Testis (tissue), 5 donors: ENCODE data around the gene TXNRD1. TPM values are rescaled to one million over a fixed set of nuclear protein-coding genes. Genes with fewer than 3 reads are reported as not detected.

Experiments used
- DNase-seq: peaks from one replicate; pipeline ENCODE4 v3.0.0-alpha.2; 2019
- H3K27ac ChIP-seq, 2 donors: fragments of 200-600 bp; sonication (generic); one replicate each; pipeline ENCODE4 v1.5.1; 2019
- H3K27me3 ChIP-seq: fragments of 200-600 bp; sonication (generic); one replicate; pipeline ENCODE4 v1.5.1; 2019
- H3K36me3 ChIP-seq: fragments of 200-600 bp; sonication (generic); one replicate; pipeline ENCODE4 v1.5.1; 2017; ENCODE audit warnings: low read depth; ENCODE audit errors: missing control alignments
- H3K4me1 ChIP-seq: fragments of 200-600 bp; sonication (generic); one replicate; pipeline ENCODE4 v1.5.1; 2019
- H3K4me3 ChIP-seq, 2 donors: fragments of 200-600 bp; sonication (generic); one replicate each; pipeline ENCODE4 v1.5.1; 2017 to 2019
- H3K9me3 ChIP-seq: fragments of 200-600 bp; sonication (generic); one replicate; pipeline ENCODE4 v1.5.1; 2017
- POLR2A ChIP-seq: fragments of 450-650 bp; IDR thresholded peaks from one replicate; pipeline ENCODE4 v1.6.1; 2017; ENCODE audit warnings: antibody characterized with exemption, mild to moderate bottlenecking, moderate library complexity
- WGBS, 2 donors: methylation state at CpG; one replicate each; pipeline ENCODE4 v1.1.5; 2018; 5-methylcytosine and 5-hydroxymethylcytosine counted together
- intact Hi-C: fragments of 100-400 bp; cut with DNase I; formaldehyde crosslinking; loops from one replicate; pipeline ENCODE4 v1.15.1; 2023; ENCODE audit warnings: low total_unique reads
- long read RNA-seq, 2 donors: transcript quantifications; one replicate each; lab custom pipeline, GENCODE V29; 2026
- polyA plus RNA-seq: library from polyadenylated mRNA; stranded (reverse); fragments of 350-450 nt; fragmentation: Illumina TruSeq; extraction: RNeasy Lipid Tissue Mini Kit (QIAGEN cat#74804); gene quantifications from one replicate; pipeline ENCODE4 v1.2.3, GENCODE V29; 2014; ENCODE audit warnings: low read depth, low replicate concordance; ENCODE audit not compliant: insufficient read depth
- total RNA-seq, 2 donors: library from RNA; depleted of rRNA; stranded (reverse); fragments of >200 nt; gene quantifications; one replicate each; pipeline ENCODE4 v1.2.3, GENCODE V29; 2016
- TF ChIP-seq, protein P1 (sequence below), 3 experiments: fragments of 450-650 bp in 2 of 3; fragments of 200-600 bp in 1 of 3; sonication (generic) in 1 of 3; IDR thresholded peaks; one replicate each; pipeline ENCODE4 v1.5.1; 2016 to 2019; ENCODE audit warnings: antibody characterized with exemption in 3 of 3, mild to moderate bottlenecking in 2 of 3, moderate library complexity in 1 of 3

TXNRD1 gene
- 100 to 1,000 TPM in 1 of 2 donors, 10 to 100 TPM in 1; 96.2 to 110 TPM for total RNA-seq
- polyA plus RNA-seq: 67.8 TPM
- long read RNA-seq, donor 1, transcript TXNRD1-205 (15 exons, 3,930 nt): major isoform, 14 of 16 reads
- long read RNA-seq, donor 1, partial matches to known transcripts: 0 of 16 reads
- long read RNA-seq, donor 1, other reads (novel, unspliced or antisense): 0 of 16 reads
- long read RNA-seq, donor 2, transcript TXNRD1-205 (15 exons, 3,930 nt): major isoform, 12 of 24 reads
- long read RNA-seq, donor 2, partial matches to known transcripts: 7 of 24 reads
- long read RNA-seq, donor 2, other reads (novel, unspliced or antisense): 0 of 24 reads

DNA sequence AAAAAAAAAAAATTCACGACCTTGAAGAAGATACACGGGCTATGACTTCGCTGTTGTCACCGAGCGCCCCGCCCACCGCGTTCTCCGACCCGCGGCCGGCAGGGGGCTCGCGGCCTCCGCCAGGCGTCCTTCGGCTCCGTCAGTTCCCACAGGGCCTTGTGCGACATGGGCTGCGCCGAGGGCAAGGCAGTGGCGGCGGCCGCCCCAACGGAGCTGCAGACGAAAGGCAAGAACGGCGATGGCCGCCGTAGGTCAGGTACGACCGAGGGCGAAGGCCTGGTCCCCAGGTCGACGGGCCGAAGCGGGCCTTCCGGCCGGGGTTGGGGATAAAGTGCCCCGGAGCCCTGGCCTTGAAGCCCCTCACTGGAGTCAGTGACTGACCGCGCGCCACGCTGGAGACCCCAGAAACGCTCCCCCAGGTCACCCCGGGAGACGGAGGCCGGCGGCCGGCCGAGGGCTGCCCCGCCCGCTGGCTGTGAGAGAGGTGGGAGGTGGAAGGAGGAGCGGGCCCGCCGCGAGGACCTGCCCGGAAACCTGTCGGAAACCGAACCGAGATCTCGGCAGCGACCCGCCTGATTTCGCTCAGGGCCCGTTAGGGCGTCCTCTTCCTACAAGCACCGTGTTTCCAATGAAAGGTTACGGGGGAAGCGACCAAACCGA, at the start of gene TXNRD1:
TXNRD1 (plus strand) TSS at position 142 of the 660 bp plus-strand sequence; CDS start at position 166, 24 bp downstream.
- TF ChIP-seq, protein P1, sequence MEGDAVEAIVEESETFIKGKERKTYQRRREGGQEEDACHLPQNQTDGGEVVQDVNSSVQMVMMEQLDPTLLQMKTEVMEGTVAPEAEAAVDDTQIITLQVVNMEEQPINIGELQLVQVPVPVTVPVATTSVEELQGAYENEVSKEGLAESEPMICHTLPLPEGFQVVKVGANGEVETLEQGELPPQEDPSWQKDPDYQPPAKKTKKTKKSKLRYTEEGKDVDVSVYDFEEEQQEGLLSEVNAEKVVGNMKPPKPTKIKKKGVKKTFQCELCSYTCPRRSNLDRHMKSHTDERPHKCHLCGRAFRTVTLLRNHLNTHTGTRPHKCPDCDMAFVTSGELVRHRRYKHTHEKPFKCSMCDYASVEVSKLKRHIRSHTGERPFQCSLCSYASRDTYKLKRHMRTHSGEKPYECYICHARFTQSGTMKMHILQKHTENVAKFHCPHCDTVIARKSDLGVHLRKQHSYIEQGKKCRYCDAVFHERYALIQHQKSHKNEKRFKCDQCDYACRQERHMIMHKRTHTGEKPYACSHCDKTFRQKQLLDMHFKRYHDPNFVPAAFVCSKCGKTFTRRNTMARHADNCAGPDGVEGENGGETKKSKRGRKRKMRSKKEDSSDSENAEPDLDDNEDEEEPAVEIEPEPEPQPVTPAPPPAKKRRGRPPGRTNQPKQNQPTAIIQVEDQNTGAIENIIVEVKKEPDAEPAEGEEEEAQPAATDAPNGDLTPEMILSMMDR (IDR thresholded peaks at IDR 0.05): peak; percentile 78 to 90 (median 87)
- no peak for TF ChIP-seq POLR2A
- 2 to 3% methylated on average over 33 to 39 of the region's 71 CpGs for WGBS, 2 donors
- Histone ChIP-seq H3K27me3 (no peaks in the 10 kb centered on the region), H3K4me1 (peaks cover 29% of the 10 kb centered on the region), H3K36me3 (no peaks in the 10 kb centered on the region), H3K9me3 (no peaks in the 10 kb centered on the region), H3K4me3 (peak within 1 kb of the TSS; percentile 80 to 90), H3K27ac (peak within 1 kb of the TSS; percentile 96 to 97)
- peak; percentile 91 for DNase-seq
- intact Hi-C loops: no loop called here

GRCh38 chr12:104165801-104166200, 49.8 kb upstream of the TXNRD1 start:
- no peak for TF ChIP-seq POLR2A
- TF ChIP-seq, protein P1 (IDR thresholded peaks at IDR 0.05): no peak
- intact Hi-C loops: no loop called here
- Histone ChIP-seq H3K27ac (no peak overlapping the region), H3K27me3 (no peaks in the 10 kb centered on the region), H3K4me1 (no peaks in the 10 kb centered on the region), H3K9me3 (no peaks in the 10 kb centered on the region), H3K36me3 (no peaks in the 10 kb centered on the region), H3K4me3 (no peak overlapping the region)
- DNase-seq: no peak
- WGBS, 2 donors: 37 to 43% methylated on average over 2 of the region's 2 CpGs

DNA sequence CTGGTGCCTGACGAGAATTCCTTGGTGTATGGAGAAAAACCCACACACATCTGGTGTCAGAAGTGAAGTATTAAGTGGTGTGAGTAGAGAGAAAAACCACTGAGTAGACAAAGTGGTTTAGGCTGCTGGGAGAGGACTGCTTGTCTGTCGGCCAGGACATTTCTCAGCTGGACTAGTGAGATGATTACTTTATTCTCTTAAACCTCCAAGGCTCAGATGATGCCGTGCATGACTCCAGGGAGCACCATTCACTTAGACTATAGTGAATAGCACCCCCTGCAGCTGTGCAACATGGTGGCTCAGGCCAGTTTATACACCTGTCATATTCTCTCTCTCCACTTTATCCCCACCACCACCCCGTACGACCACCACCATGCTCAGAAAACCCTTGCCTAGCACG, 49.1 kb upstream of the TXNRD1 start:
- H3K4me3 ChIP-seq: no peak overlapping the region
- H3K36me3 ChIP-seq: no peaks in the 10 kb centered on the region
- H3K9me3 ChIP-seq: no peaks in the 10 kb centered on the region
- H3K4me1 ChIP-seq: no peaks in the 10 kb centered on the region
- DNase-seq: no peak
- no peak overlapping the region for H3K27ac ChIP-seq
- WGBS, 2 donors: 82 to 88% methylated on average over 6 of the region's 6 CpGs
- TF ChIP-seq, protein P1 (IDR thresholded peaks at IDR 0.05): no peak
- TF ChIP-seq POLR2A: no peak
- H3K27me3 ChIP-seq: no peaks in the 10 kb centered on the region
- intact Hi-C loops: no loop called here

DNA sequence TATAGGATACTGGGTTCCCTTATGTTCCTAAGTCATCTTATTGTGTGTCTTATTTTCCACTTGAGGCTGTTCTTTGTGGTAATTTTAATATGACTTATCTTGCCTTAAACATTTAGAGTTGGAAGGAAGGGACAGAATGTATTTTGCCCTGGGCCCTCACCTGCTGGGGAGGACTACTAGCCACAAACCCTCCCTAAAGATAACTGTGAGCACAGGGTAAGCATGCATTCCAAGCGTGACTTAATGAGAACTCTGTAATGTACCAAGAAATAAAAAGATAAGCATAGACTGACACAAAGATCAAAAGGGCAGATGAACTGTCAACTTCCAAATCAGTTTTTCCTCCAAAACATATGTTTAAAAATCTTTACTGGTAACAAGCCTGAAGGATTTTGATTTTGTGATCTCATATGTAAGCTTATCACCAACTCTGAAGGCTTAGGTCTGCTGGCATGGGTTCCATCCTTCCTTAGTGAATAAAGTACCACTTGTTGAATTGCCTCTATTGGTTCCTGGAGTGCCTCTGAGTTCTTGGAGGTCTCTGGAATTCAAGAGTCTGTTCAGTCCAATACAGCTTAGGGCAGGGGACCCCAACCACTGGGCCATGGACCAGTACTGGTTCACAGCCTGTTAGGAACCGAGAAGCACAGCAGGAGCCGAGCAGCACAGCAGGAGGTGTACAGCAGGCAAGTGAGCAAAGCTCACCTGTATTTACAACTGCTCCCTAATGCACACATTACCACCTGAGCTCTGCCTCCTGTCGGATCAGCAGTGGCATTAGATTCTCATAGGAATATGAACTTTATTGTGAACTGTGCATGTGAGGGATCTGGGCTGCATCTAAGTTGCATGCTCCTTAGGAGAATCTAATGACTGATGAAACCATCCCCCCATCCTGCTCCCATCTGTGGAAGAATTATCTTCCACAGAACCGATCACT, 47.8 kb upstream of the TXNRD1 start:
- WGBS, 2 donors: 87 to 92% methylated on average over 5 of the region's 5 CpGs
- intact Hi-C loops: no loop called here
- no peak for DNase-seq
- Histone ChIP-seq H3K9me3 (no peaks in the 10 kb centered on the region), H3K4me3 (no peak overlapping the region), H3K4me1 (no peaks in the 10 kb centered on the region), H3K36me3 (no peaks in the 10 kb centered on the region), H3K27ac (no peak overlapping the region), H3K27me3 (no peaks in the 10 kb centered on the region)
- no peak for TF ChIP-seq POLR2A
- TF ChIP-seq, protein P1 (IDR thresholded peaks at IDR 0.05): no peak
